Osteoblast (primary cell): Measurements from ENCODE around the gene GAMT. TPM values are rescaled to one million over a fixed set of nuclear protein-coding genes. Genes with fewer than 3 reads are reported as not detected.

ENCODE experiments used
- DNase-seq: peaks from one replicate; pipeline ENCODE4 v3.0.0; 2011; ENCODE audit warnings: low spot score, mixed read lengths; ENCODE audit not compliant: insufficient read length; ENCODE audit errors: missing footprints
- H2AFZ ChIP-seq: 2 replicates; pipeline ENCODE4 v1.6.0; 2011; ENCODE audit warnings: mild to moderate bottlenecking, low read length
- H3K27ac ChIP-seq: 2 replicates; pipeline ENCODE4 v1.5.1; 2011; ENCODE audit warnings: mild to moderate bottlenecking, low read depth, low read length, moderate library complexity
- H3K27me3 ChIP-seq: 2 replicates; pipeline ENCODE4 v1.6.0; 2012; ENCODE audit warnings: mild to moderate bottlenecking, control low read depth, inconsistent platforms, low read length, moderate library complexity; ENCODE audit not compliant: insufficient read depth
- H3K36me3 ChIP-seq: 2 replicates; pipeline ENCODE4 v1.5.1; 2011; ENCODE audit warnings: mild to moderate bottlenecking, low read length, control low read depth, moderate library complexity; ENCODE audit not compliant: insufficient read depth
- H3K4me1 ChIP-seq: 2 replicates; pipeline ENCODE4 v1.5.1; 2011; ENCODE audit warnings: mild to moderate bottlenecking, low read length, control low read depth, moderate library complexity; ENCODE audit not compliant: insufficient read depth
- H3K4me2 ChIP-seq: 2 replicates; pipeline ENCODE4 v1.6.0; 2011; ENCODE audit warnings: mild to moderate bottlenecking, low read length; ENCODE audit not compliant: insufficient read depth
- H3K4me3 ChIP-seq: fragments of 200-600 bp; sonication (generic); 3 replicates; pipeline ENCODE4 v1.5.1; 2012; ENCODE audit warnings: mild to moderate bottlenecking, low read length, inconsistent platforms; ENCODE audit not compliant: insufficient read depth
- H3K79me2 ChIP-seq: 2 replicates; pipeline ENCODE4 v1.6.0; 2012; ENCODE audit warnings: mild to moderate bottlenecking, low read length, control low read depth, inconsistent platforms; ENCODE audit not compliant: insufficient read depth
- H3K9me3 ChIP-seq: 2 replicates; pipeline ENCODE4 v1.5.1; 2011; ENCODE audit warnings: low read depth, low read length, control low read depth
- H4K20me1 ChIP-seq: 2 replicates; pipeline ENCODE4 v1.6.0; 2012; ENCODE audit warnings: mild to moderate bottlenecking, low read length, control low read depth; ENCODE audit not compliant: insufficient read depth
- total RNA-seq: library from RNA; depleted of rRNA; stranded (reverse); fragments of >200 nt; gene quantifications from 2 replicates; pipeline ENCODE4 v1.2.3, GENCODE V29; 2012
- TF ChIP-seq, protein P1 (sequence below): IDR thresholded peaks from 2 replicates; pipeline ENCODE4 v1.5.1; 2011; ENCODE audit warnings: mild to moderate bottlenecking, low read depth, low read length, moderate library complexity; ENCODE audit errors: extremely low read depth

The GAMT gene
- total RNA-seq, 1 donor: 25.0 TPM

DNA sequence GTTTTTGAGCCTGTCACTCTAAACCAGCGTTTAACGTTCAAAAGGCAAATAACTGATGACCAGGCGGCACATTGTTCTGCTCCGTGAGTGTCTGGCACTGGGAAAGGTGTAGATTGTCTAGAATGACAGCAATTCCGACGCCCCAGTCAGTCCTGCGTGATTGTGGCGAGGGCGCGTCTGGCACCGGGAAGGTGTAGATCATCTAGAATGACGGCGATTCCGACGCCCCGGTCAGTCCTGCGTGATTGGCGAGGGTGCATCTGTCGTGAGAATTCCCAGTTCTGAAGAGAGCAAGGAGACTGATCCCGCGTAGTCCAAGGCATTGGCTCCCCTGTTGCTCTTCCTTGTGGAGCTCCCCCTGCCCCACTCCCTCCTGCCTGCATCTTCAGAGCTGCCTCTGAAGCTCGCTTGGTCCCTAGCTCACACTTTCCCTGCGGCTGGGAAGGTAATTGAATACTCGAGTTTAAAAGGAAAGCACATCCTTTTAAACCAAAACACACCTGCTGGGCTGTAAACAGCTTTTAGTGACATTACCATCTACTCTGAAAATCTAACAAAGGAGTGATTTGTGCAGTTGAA is 43.7 kb downstream of the GAMT start:
- TF ChIP-seq, protein P1, sequence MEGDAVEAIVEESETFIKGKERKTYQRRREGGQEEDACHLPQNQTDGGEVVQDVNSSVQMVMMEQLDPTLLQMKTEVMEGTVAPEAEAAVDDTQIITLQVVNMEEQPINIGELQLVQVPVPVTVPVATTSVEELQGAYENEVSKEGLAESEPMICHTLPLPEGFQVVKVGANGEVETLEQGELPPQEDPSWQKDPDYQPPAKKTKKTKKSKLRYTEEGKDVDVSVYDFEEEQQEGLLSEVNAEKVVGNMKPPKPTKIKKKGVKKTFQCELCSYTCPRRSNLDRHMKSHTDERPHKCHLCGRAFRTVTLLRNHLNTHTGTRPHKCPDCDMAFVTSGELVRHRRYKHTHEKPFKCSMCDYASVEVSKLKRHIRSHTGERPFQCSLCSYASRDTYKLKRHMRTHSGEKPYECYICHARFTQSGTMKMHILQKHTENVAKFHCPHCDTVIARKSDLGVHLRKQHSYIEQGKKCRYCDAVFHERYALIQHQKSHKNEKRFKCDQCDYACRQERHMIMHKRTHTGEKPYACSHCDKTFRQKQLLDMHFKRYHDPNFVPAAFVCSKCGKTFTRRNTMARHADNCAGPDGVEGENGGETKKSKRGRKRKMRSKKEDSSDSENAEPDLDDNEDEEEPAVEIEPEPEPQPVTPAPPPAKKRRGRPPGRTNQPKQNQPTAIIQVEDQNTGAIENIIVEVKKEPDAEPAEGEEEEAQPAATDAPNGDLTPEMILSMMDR: no peak
- peaks cover 32% of the 10 kb centered on the region for H3K4me1 ChIP-seq
- no peak overlapping the region for H3K4me3 ChIP-seq
- peaks cover 21% of the 10 kb centered on the region for H3K79me2 ChIP-seq
- H4K20me1 ChIP-seq: no peaks in the 10 kb centered on the region
- H3K36me3 ChIP-seq: peaks cover 28% of the 10 kb centered on the region
- no peak overlapping the region for H3K4me2 ChIP-seq
- H3K9me3 ChIP-seq: no peaks in the 10 kb centered on the region
- no peak overlapping the region for H3K27ac ChIP-seq
- no peaks in the 10 kb centered on the region for H3K27me3 ChIP-seq
- H2AFZ ChIP-seq: no peak overlapping the region
- DNase-seq: no peak

DNA sequence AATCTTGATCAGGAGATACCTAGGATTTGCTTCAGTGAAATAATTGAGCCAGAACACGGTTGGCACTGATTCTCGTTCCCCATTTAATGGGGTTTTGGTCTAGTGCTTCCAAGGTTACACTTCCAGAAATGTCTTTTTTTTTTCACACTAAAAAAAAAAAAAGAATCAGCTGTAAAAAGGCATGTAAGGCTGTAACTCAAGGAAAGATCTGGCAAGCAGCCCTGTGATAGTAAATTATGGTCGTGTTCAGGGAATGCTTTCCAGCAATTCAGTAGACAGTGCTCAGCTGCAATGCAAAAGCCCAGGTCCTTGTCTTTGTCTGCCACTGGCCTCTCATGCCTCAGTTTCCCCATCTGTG is 44.9 kb downstream of the GAMT start:
- no peak for DNase-seq
- Histone ChIP-seq H3K9me3 (no peaks in the 10 kb centered on the region), H3K4me2 (peak overlapping the region; percentile 91), H3K4me1 (peaks cover 23% of the 10 kb centered on the region), H3K4me3 (peak overlapping the region; percentile 90), H3K36me3 (peaks cover 23% of the 10 kb centered on the region), H3K27ac (no peak overlapping the region), H2AFZ (no peak overlapping the region), H3K79me2 (peaks cover 15% of the 10 kb centered on the region), H3K27me3 (no peaks in the 10 kb centered on the region), H4K20me1 (no peaks in the 10 kb centered on the region)
- TF ChIP-seq, protein P1: no peak

DNA sequence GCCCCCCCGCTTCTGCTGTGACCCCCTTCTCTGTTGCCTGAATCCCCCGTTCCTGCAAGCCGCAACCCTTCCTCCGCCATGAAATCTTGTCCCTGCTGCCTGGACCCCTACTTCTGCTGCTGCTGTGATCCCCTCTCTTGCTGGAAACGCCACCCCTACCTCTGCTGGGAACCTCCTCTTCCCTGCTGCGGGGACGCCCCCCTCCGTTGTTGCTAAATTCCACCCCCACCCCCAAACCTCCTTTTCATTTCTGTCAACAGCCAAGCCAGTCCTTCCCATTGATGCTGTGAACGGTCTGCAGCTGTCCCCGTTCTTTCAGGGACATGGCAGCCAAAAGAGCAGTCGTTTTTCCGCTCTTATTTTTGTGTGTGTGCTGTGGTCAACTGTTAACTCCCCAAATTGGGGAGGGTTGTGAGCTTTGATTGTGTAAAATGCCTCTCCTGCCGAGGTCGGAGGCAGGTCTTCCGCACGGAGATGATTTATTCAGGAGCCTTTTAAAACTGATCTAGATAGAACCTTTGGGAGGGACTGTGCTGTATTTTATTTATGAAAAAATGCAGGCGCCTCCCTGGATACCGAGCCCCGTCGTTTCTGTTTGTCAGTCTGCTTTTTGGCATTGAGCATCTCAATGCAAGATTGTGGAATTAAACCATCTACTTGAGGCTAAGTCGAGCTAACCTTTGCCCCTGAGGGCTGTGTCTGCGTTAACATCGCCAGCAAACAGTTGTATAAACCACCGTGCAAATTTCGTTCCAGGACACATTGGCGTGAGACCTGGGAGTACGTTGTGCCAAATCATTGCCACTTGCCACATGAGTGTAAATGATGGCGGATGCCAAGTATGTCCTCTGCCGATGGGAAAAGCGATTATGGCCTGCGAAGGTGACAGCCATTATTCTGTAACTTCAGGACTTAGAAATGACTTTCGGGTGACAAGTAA is 45.5 kb downstream of the GAMT start:
- peak overlapping the region; percentile 76 for H2AFZ ChIP-seq
- peak; percentile 94 for DNase-seq

More for the DNA sequence above, 45.5 kb downstream of the GAMT start:
- Histone ChIP-seq H3K4me1 (peaks cover 16% of the 10 kb centered on the region), H3K9me3 (no peaks in the 10 kb centered on the region), H3K36me3 (peaks cover 23% of the 10 kb centered on the region), H3K4me3 (peak overlapping the region; percentile 90), H3K79me2 (peaks cover 15% of the 10 kb centered on the region), H3K27me3 (no peaks in the 10 kb centered on the region), H3K4me2 (peak overlapping the region; percentile 91), H4K20me1 (no peaks in the 10 kb centered on the region), H3K27ac (peak overlapping the region; percentile 28)
- TF ChIP-seq, protein P1: no peak
